ENCODE data around the gene AIFM2. TPM values are rescaled to one million over a fixed set of nuclear protein-coding genes. Genes with fewer than 3 reads are reported as not detected.

Gene AIFM2
- total and polyA plus RNA-seq, 10 donors: 4.3 to 9.4 (median 7.4) TPM

- TF ChIP-seq POLR2AphosphoS5 (IDR thresholded peaks at IDR 0.05): no peak
- no peak for TF ChIP-seq POLR2A (IDR thresholded peaks at IDR 0.05)
- TF ChIP-seq, protein P1, sequence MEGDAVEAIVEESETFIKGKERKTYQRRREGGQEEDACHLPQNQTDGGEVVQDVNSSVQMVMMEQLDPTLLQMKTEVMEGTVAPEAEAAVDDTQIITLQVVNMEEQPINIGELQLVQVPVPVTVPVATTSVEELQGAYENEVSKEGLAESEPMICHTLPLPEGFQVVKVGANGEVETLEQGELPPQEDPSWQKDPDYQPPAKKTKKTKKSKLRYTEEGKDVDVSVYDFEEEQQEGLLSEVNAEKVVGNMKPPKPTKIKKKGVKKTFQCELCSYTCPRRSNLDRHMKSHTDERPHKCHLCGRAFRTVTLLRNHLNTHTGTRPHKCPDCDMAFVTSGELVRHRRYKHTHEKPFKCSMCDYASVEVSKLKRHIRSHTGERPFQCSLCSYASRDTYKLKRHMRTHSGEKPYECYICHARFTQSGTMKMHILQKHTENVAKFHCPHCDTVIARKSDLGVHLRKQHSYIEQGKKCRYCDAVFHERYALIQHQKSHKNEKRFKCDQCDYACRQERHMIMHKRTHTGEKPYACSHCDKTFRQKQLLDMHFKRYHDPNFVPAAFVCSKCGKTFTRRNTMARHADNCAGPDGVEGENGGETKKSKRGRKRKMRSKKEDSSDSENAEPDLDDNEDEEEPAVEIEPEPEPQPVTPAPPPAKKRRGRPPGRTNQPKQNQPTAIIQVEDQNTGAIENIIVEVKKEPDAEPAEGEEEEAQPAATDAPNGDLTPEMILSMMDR (IDR thresholded peaks at IDR 0.05 in 8 of 11, conservative IDR thresholded peaks at IDR 0.05 in 3 of 11): no peak
- Histone ChIP-seq H3K9me3 (no peaks in the 10 kb centered on the region), H3K27ac (no peak overlapping the region), H3K36me3 (peaks cover 0 to 41% (median 7%) of the 10 kb centered on the region in 6 donors), H3K27me3 (replicated peaks in 1 of 7) (no peaks in the 10 kb centered on the region), H3K4me1 (peaks cover 29 to 85% (median 75%) of the 10 kb centered on the region in 6 donors), H3K4me3 (no peak overlapping the region)
- intact Hi-C loops (cut with DNase I; ENCODE audit: low total_unique reads): no loop called here
- DNase-seq: no peak
- 74 to 85% (median 81%) methylated on average over 7 of the region's 7 CpGs for WGBS, 5 donors
These were observed 34.6 kb upstream of the AIFM2 start for GRCh38 chr10:70167246-70167645.

GRCh38 chr10:70166394-70166793 lies 33.8 kb upstream of the AIFM2 start:
- H3K27me3 ChIP-seq (replicated peaks in 1 of 7): no peaks in the 10 kb centered on the region
- peaks cover 33 to 88% (median 83%) of the 10 kb centered on the region in 6 donors for H3K4me1 ChIP-seq
- intact Hi-C loops (cut with DNase I; ENCODE audit: low total_unique reads): no loop called here
- no peaks in the 10 kb centered on the region for H3K9me3 ChIP-seq
- WGBS, 5 donors: 74 to 85% (median 78%) methylated on average over 3 of the region's 3 CpGs
- no peak overlapping the region for H3K27ac ChIP-seq
- no peak overlapping the region for H3K4me3 ChIP-seq
- H3K36me3 ChIP-seq: peaks cover 0 to 48% (median 10%) of the 10 kb centered on the region in 6 donors
- TF ChIP-seq, protein P1 (IDR thresholded peaks at IDR 0.05 in 8 of 11, conservative IDR thresholded peaks at IDR 0.05 in 3 of 11): no peak
- TF ChIP-seq POLR2A (IDR thresholded peaks at IDR 0.05) (no peak), POLR2AphosphoS5 (IDR thresholded peaks at IDR 0.05) (no peak)
- DNase-seq: no peak

DNA sequence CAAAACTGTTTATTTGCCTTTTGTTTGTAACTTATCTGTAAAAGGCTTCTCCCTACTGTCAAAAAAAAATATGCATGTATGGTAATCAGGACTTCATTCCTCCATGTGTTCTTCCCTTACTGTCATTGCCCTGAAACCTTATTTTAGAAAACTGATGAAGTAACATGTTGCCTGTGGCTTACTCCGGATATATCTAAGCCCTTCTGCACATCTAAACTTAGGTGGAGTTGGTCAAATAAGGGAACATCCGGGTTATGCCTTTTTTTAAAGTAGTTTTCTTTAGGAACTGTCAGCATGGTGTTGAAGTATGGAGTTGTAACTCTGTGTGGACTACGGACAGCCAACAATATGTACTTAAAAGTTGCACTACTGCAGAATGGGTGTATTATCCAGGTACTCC lies 31.5 kb upstream of the AIFM2 start:
- Histone ChIP-seq H3K9me3 (no peaks in the 10 kb centered on the region), H3K4me3 (no peak overlapping the region), H3K27ac (peak overlapping the region in 3 of 8 donors; percentile 18 to 49 (median 49)), H3K4me1 (peaks cover 33 to 95% (median 81%) of the 10 kb centered on the region in 6 donors), H3K27me3 (replicated peaks in 1 of 7) (no peaks in the 10 kb centered on the region), H3K36me3 (peaks cover 0 to 70% (median 23%) of the 10 kb centered on the region in 6 donors)
- WGBS, 5 donors: 41 to 70% (median 59%) methylated on average over 3 of the region's 3 CpGs
- no peak for TF ChIP-seq POLR2A (IDR thresholded peaks at IDR 0.05)
- TF ChIP-seq POLR2AphosphoS5 (IDR thresholded peaks at IDR 0.05): no peak
- TF ChIP-seq, protein P1 (IDR thresholded peaks at IDR 0.05 in 8 of 11, conservative IDR thresholded peaks at IDR 0.05 in 3 of 11): no peak
- intact Hi-C loops (cut with DNase I; ENCODE audit: low total_unique reads): no loop called here
- no peak for DNase-seq

DNA sequence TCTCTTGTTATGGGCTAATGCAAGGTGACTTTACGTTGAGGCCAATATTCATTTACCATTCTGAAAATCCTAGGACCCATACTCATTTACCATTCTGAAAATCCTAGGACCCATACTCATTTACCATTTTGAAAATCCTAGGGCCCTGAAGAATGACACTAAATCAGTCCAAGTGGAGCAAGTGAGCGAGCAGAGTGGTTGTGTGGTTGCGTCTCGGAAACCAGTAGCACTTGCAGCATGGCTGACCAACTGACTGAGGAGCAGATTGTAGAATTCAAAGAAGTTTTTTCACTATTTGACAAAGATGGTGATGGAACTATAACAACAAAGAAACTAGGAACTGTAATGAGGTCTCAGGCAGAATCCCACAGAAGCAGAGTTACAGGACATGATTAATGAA lies 30.8 kb upstream of the AIFM2 start:
- no peaks in the 10 kb centered on the region for H3K27me3 ChIP-seq (replicated peaks in 1 of 7)
- no peak for DNase-seq
- peaks cover 0 to 71% (median 25%) of the 10 kb centered on the region in 6 donors for H3K36me3 ChIP-seq
- H3K27ac ChIP-seq: peak overlapping the region in 6 of 8 donors; percentile 1 to 64 (median 42)
- TF ChIP-seq POLR2A (IDR thresholded peaks at IDR 0.05) (no peak), POLR2AphosphoS5 (IDR thresholded peaks at IDR 0.05) (no peak)
- TF ChIP-seq, protein P1 (IDR thresholded peaks at IDR 0.05 in 8 of 11, conservative IDR thresholded peaks at IDR 0.05 in 3 of 11): no peak
- H3K4me3 ChIP-seq: no peak overlapping the region
- no peaks in the 10 kb centered on the region for H3K9me3 ChIP-seq
- WGBS, 5 donors: 81 to 100% (median 87%) methylated on average over 4 of the region's 4 CpGs
- H3K4me1 ChIP-seq: peaks cover 27 to 94% (median 76%) of the 10 kb centered on the region in 6 donors
- intact Hi-C loops (cut with DNase I; ENCODE audit: low total_unique reads): no loop called here
